Measurements from ENCODE around the gene OPCML.

- TF ChIP-seq CTCF (IDR thresholded peaks at IDR 0.05; ENCODE audit: low read length), result no peak
- TF ChIP-seq EZH2 (optimal IDR thresholded peaks at IDR 0.05; ENCODE audit: low read depth, low read length), result no peak
- no peak for TF ChIP-seq EZH2phosphoT487 (IDR thresholded peaks at IDR 0.05; ENCODE audit: low read length)
Measured at GRCh38 chr11:132578580-132578979, 953.7 kb downstream of the OPCML start.
